Right lobe of liver (tissue), 4 donors: ENCODE results near the gene NBL1.

Experiments used
- CTCF ChIP-seq, 4 donors: fragments of 200-600 bp in 3 of 4; fragments of 450-650 bp in 1 of 4; IDR thresholded peaks; one replicate each; pipeline versions ENCODE4 v1.5.1 to v1.8.0; 2016 to 2022; ENCODE audit warnings: antibody characterized with exemption in 4 of 4, mild to moderate bottlenecking in 2 of 4
- POLR2A ChIP-seq: fragments of 450-650 bp; IDR thresholded peaks from one replicate; pipeline ENCODE4 v1.6.1; 2017; ENCODE audit warnings: antibody characterized with exemption, mild to moderate bottlenecking
- donor health status: DM: no; HTN: no; CAD: no.
- donor health status: DM: no; HTN: no; CAD: no.
- donor health status: DM: no; HTN: yes; CAD: no.

- no peak for TF ChIP-seq CTCF (IDR thresholded peaks at IDR 0.05)
- TF ChIP-seq POLR2A, result no peak
These were observed 18.7 kb upstream of the NBL1 start for GRCh38 chr1:19625291-19625937.
